Heart left ventricle (tissue), 13 donors: ENCODE measurements around the gene MAPK7.

ENCODE experiments used
- POLR2A ChIP-seq, 2 donors: fragments of 450-650 bp; IDR thresholded peaks; one replicate each; pipeline ENCODE4 v1.6.1; 2017; ENCODE audit warnings: antibody characterized with exemption in 2 of 2, mild to moderate bottlenecking in 2 of 2, moderate library complexity in 2 of 2
- TF ChIP-seq, protein P1 (sequence below), 12 donors: fragments of 200-600 bp; sonication (generic) in 4 of 12; IDR thresholded peaks; one replicate each; pipeline versions ENCODE4 v1.5.0 to v1.8.0; 2018 to 2022; ENCODE audit warnings: antibody characterized with exemption in 12 of 12, mild to moderate bottlenecking in 5 of 12
- donor health status: ischemic (EF 13 %, LVEDD 7.1; RV severe dilation, severe dysfunction).
- donor health status: DM: no; HTN: yes; CAD: no.
- donor health status: DM: no; HTN: no; CAD: no.
- donor health status: ischemic (EF 25% LVEDD 6.9; RV normal size, moderate dysfunction).
- donor health status: ischemic (EF 25% LVEDD 5.7; RV mildly dilated, moderate dysfunction).
- donor health status: ischemic (EF 35%, LVEDD 5.7; RV mildly dilated, moderate dysfunction).
- donor health status: nonischemic (EF 11% LVEDD 7.7; RV severe dilation, severe dysfunction).
- donor health status: DM: yes; HTN: yes; CAD: no.
- donor health status: PGD.
- donor health status: ischemic (EF 29% LVEDD 5.4; RV normal size, mild dysfunction).
- donor health status: nonischemic (EF 23%, LVEDD 6.1; RV moderate dilation, normal function).

DNA sequence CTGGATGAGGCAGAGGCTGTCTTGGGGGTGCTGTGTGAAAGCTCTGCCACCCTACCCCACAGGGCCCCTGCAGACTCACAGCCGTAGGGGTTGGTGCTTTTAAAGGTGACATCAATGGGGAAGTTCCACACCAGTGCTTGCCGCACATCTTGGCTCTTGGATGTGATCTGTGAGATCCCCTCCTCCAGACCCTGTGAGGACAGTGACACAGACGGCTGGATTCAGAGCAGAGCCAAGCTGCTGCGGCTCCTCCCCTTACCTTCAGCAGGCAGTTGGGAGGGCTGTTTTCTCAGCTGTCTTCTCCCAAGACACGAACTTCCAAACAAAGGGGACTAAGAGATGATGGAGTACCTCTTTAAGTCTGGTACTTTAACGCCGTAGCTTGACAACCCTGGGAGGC is 20.5 kb upstream of the MAPK7 start:
- TF ChIP-seq, protein P1, sequence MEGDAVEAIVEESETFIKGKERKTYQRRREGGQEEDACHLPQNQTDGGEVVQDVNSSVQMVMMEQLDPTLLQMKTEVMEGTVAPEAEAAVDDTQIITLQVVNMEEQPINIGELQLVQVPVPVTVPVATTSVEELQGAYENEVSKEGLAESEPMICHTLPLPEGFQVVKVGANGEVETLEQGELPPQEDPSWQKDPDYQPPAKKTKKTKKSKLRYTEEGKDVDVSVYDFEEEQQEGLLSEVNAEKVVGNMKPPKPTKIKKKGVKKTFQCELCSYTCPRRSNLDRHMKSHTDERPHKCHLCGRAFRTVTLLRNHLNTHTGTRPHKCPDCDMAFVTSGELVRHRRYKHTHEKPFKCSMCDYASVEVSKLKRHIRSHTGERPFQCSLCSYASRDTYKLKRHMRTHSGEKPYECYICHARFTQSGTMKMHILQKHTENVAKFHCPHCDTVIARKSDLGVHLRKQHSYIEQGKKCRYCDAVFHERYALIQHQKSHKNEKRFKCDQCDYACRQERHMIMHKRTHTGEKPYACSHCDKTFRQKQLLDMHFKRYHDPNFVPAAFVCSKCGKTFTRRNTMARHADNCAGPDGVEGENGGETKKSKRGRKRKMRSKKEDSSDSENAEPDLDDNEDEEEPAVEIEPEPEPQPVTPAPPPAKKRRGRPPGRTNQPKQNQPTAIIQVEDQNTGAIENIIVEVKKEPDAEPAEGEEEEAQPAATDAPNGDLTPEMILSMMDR (IDR thresholded peaks at IDR 0.05): no peak
- TF ChIP-seq POLR2A (IDR thresholded peaks at IDR 0.05): no peak
